Measurements from ENCODE around the gene NPR3.
"Not testable (repeated sequence)": the region's sequence is repeated elsewhere in the genome, so short reads cannot be mapped to it uniquely, and the experiment has no call there.

NPR3 gene

GRCh38 chr5:32769711-32770110 lies 58.6 kb downstream of the NPR3 start:
- no peak for DNase-seq

GRCh38 chr5:32770444-32770843 lies 59.3 kb downstream of the NPR3 start:
- DNase-seq, result no peak

GRCh38 chr5:32771037-32771436 lies 59.9 kb downstream of the NPR3 start:
- DNase-seq, result no peak

GRCh38 chr5:32773944-32774343 lies 62.8 kb downstream of the NPR3 start:
- DNase-seq, result no peak

- no peak for DNase-seq
These were observed 65.1 kb downstream of the NPR3 start for GRCh38 chr5:32776200-32776599.

GRCh38 chr5:32777222-32777621 lies 66.1 kb downstream of the NPR3 start:
- DNase-seq, result no peak

- no peak for DNase-seq
These were observed 66.6 kb downstream of the NPR3 start for GRCh38 chr5:32777733-32778132.

GRCh38 chr5:32778403-32778802 lies 67.3 kb downstream of the NPR3 start:
- no peak for DNase-seq

GRCh38 chr5:32779754-32780415 lies 68.8 kb downstream of the NPR3 start:
- DNase-seq, result no peak

GRCh38 chr5:32780508-32780919 lies 69.4 kb downstream of the NPR3 start:
- DNase-seq, result no peak

- no peak for DNase-seq
These were observed 72.5 kb downstream of the NPR3 start for GRCh38 chr5:32783661-32784060.

GRCh38 chr5:32785611-32786254 lies 74.6 kb downstream of the NPR3 start:
- no peak for DNase-seq

- no peak for DNase-seq
These were observed 75.2 kb downstream of the NPR3 start for GRCh38 chr5:32786311-32786710.

- no peak for DNase-seq
These were observed 79.4 kb downstream of the NPR3 start for GRCh38 chr5:32790411-32790951.

- DNase-seq, result no peak
These were observed 80.6 kb downstream of the NPR3 start for GRCh38 chr5:32791536-32792243.

GRCh38 chr5:32794086-32794485 lies 83.0 kb downstream of the NPR3 start:
- no peak for DNase-seq

- no peak for DNase-seq
These were observed 91.6 kb downstream of the NPR3 start for GRCh38 chr5:32802764-32803163.

- DNase-seq, result no peak
These were observed 92.5 kb downstream of the NPR3 start for GRCh38 chr5:32803656-32804055.

GRCh38 chr5:32805462-32805861 lies 94.3 kb downstream of the NPR3 start:
- not testable (repeated sequence) for DNase-seq

GRCh38 chr5:32805971-32806638 lies 95.0 kb downstream of the NPR3 start:
- DNase-seq, result no peak

GRCh38 chr5:32808783-32809182 lies 97.7 kb downstream of the NPR3 start:
- no peak for DNase-seq

GRCh38 chr5:32810804-32811203 lies 99.7 kb downstream of the NPR3 start:
- no peak for DNase-seq

GRCh38 chr5:32812399-32812798 lies 101.3 kb downstream of the NPR3 start:
- no peak for DNase-seq
